Fibroblast of pulmonary artery (primary cell): ENCODE data around the gene VPS8.

Experiments
- DNase-seq: peaks from one replicate; pipeline ENCODE4 v3.0.0-alpha.2; 2010; ENCODE audit warnings: low read depth
- H3K4me3 ChIP-seq: replicated peaks from 2 replicates; pipeline ENCODE4 v1.5.1; 2011; ENCODE audit warnings: low read depth, mild to moderate bottlenecking, control low read depth, low read length, moderate library complexity
- TF ChIP-seq, protein P1 (sequence below): IDR thresholded peaks from 2 replicates; pipeline ENCODE4 v1.5.1; 2011; ENCODE audit warnings: mild to moderate bottlenecking, control low read depth, low read length, inconsistent platforms; ENCODE audit errors: missing control alignments

The VPS8 gene

DNA sequence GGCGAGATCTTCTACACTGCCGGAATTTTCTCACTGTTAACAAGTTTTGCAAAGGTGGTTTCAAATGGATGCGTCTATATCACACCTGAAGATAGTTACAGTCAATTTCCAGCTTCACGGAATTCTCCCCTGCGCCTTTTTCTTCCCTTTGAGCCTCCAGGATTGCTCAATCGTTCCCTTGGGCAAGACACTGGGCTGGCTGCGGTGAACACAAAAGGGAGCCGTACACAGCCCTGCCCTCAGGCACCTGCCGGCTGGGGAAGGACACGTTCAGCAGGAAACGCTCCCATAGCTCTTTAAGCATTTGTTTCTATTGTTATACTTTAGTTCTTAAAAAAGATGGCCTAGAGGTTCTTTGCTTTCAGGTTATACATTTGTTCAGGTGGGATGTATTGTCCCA lies 255.2 kb downstream of the VPS8 start:
- no peak for DNase-seq
- H3K4me3 ChIP-seq = no peak overlapping the region
- TF ChIP-seq, protein P1, sequence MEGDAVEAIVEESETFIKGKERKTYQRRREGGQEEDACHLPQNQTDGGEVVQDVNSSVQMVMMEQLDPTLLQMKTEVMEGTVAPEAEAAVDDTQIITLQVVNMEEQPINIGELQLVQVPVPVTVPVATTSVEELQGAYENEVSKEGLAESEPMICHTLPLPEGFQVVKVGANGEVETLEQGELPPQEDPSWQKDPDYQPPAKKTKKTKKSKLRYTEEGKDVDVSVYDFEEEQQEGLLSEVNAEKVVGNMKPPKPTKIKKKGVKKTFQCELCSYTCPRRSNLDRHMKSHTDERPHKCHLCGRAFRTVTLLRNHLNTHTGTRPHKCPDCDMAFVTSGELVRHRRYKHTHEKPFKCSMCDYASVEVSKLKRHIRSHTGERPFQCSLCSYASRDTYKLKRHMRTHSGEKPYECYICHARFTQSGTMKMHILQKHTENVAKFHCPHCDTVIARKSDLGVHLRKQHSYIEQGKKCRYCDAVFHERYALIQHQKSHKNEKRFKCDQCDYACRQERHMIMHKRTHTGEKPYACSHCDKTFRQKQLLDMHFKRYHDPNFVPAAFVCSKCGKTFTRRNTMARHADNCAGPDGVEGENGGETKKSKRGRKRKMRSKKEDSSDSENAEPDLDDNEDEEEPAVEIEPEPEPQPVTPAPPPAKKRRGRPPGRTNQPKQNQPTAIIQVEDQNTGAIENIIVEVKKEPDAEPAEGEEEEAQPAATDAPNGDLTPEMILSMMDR = no peak

- no peak for DNase-seq
These were observed 257.4 kb downstream of the VPS8 start for GRCh38 chr3:185069037-185070030.

GRCh38 chr3:185070491-185071286 lies 258.7 kb downstream of the VPS8 start:
- TF ChIP-seq, protein P1 = peak; percentile 53

More at GRCh38 chr3:185069037-185070030, 257.4 kb downstream of the VPS8 start:
- TF ChIP-seq, protein P1 = no peak
- no peak overlapping the region for H3K4me3 ChIP-seq

DNA sequence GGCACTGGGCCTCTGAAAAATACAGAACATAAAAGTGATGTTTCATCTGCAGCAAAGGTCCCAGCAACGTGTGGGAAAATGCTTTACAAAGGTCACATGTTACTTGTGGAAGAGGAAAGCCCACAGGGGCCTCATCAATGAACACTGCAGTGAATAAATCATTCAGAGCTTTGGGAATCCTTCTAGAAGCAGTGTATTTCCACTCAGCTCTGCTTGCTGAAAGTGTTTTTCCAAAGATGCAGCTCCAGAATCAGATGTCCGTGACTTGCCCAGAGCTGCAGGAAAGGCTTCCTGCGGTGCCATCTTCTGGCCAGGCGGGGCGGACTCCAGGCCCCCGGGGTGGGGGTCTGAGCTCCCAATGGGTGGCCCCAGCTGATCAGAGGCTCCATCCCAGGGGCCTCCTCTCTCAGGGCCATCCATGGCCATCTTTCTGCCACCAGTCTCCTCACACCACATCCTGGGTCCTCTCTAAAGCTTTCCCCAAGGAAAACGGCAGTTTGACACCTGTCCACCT lies 259.4 kb downstream of the VPS8 start:
- no peak overlapping the region for H3K4me3 ChIP-seq
- no peak for DNase-seq
- TF ChIP-seq, protein P1 = no peak

More at GRCh38 chr3:185070491-185071286, 258.7 kb downstream of the VPS8 start:
- peak; percentile 46 for DNase-seq
- H3K4me3 ChIP-seq = no peak overlapping the region

DNA sequence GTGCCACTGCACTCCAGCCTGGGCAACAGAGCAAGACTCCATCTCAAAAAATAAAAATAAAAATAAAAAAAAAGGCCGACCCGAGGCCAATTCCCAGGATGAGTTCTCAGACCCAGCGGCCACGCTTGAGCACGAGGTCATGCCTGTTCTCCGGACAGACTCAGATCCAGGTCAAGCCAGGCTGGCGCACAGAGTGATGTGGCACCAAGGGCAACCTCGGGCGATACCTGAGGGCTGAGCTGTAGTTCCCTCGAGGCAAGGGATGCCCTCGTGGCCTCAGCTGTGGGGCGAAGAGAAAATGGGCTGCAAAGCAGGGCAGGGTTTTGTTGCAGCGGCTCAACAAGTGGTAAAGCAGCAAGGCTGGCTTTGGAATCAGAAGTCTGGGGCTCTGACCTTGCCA lies 263.6 kb downstream of the VPS8 start:
- TF ChIP-seq, protein P1 = no peak
- DNase-seq = no peak
- no peak overlapping the region for H3K4me3 ChIP-seq

DNA sequence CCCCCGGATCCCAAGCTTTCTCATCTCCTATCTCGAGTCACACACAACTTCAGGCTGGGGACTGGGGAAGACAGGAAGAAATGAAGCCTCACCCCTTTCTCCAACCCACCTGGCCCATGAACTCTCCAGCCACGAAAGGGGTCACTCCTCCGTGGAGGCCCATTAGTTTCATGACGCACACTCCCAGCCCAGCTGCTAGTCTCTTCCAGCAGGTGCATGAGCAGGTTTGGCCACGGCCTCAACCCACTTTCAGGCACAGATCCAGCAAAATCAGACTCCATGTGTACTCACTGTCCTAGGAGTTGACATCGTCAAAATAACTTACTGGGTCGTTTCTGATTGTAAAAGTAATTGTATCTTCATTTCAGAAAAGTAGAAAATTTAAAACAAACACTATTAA lies 264.3 kb downstream of the VPS8 start:
- TF ChIP-seq, protein P1 = no peak
- no peak for DNase-seq
- no peak overlapping the region for H3K4me3 ChIP-seq
